Adipose tissue (tissue), 3 donors: ENCODE data around the gene PRKAG2. TPM values are rescaled to one million over a fixed set of nuclear protein-coding genes. Genes with fewer than 3 reads are reported as not detected.

Source experiments
- H3K27ac ChIP-seq: one replicate; pipeline ENCODE4 v1.5.1; 2013; ENCODE audit warnings: low read depth, low read length
- WGBS, 3 donors: extraction: QIAGEN DNeasy Blood & Tissue Kit; methylation state at CpG; one replicate each; pipeline ENCODE4 v1.1.7; 2013; 5-methylcytosine and 5-hydroxymethylcytosine counted together
- polyA plus RNA-seq, 3 donors: library from polyadenylated mRNA; stranded (reverse); fragments of 200-250 nt; gene quantifications; one replicate each; pipeline ENCODE4 v1.2.3, GENCODE V29; 2013
- donor health status: healthy with polysubstance abuse.
- donor health status: Bipolar disorder and iron deficiency.
- donor health status: healthy.

The PRKAG2 gene
- polyA plus RNA-seq, 3 donors, result 8.1 to 23.1 (median 22.2) TPM

- WGBS, 3 donors, result 12 to 17% (median 16%) methylated on average over 28 of the region's 28 CpGs
- no peak overlapping the region for H3K27ac ChIP-seq
Observed at GRCh38 chr7:151632750-151633515, 244.0 kb downstream of the PRKAG2 start.

GRCh38 chr7:151631953-151632749 lies 244.8 kb downstream of the PRKAG2 start:
- WGBS, 3 donors, result 0 to 1% (median 1%) methylated on average over 30 to 95 of the region's 111 CpGs
- H3K27ac ChIP-seq, result peak overlapping the region; percentile 46

- 0 to 1% (median 1%) methylated on average over 14 to 31 of the region's 31 CpGs for WGBS, 3 donors
- H3K27ac ChIP-seq, result peak overlapping the region; percentile 64
Observed at GRCh38 chr7:151631570-151631952, 245.4 kb downstream of the PRKAG2 start.

- peak overlapping the region; percentile 64 for H3K27ac ChIP-seq
- WGBS, 3 donors, result 27 to 44% (median 39%) methylated on average over 17 of the region's 17 CpGs
Observed at GRCh38 chr7:151630851-151631569, 245.9 kb downstream of the PRKAG2 start.

DNA sequence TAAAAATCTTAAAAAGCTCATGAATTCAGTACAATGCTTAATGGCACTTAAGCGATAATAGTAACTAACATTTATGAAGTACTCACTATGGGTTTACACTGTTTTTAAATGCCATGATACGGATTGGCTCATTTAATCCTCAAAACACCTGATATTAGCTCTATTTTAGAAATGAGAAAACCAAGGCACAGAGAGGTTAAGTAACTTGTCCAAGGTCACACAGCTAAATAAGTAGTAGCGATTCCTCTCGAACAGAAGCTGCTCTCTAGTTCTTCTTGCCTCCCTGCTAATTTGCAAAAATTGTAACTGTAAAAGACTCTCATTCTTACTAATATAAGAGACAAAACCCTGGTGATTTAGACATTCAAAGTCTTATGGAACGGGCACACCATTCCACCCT lies 246.6 kb downstream of the PRKAG2 start:
- 94 to 95% (median 94%) methylated on average over 5 of the region's 5 CpGs for WGBS, 3 donors
- H3K27ac ChIP-seq, result no peak overlapping the region

DNA sequence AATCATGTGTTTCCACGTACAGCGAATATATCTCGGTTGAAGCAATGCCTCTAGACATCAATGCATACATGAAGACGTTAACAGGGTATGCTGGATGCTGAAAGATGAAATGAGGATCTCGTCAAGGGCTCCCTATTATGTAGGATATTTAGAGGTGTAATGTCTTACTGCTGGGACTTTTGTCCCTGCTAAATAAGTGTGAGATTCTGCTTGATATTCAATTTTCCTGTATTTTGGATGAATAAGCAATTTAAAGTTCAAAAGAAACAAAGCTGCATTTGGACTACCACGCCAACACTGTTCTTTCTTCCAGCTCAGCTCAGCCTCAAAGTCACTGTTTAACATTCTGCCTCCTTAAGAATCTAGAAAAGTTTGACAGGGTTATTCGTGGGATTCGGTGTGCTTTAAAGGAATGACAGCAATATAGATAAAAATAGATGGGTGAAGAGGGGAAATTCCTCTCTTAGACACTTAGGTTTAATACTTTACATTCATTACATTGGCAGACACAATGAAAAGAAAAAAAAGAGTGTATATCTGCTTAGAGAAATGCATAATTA lies 247.1 kb downstream of the PRKAG2 start:
- no peak overlapping the region for H3K27ac ChIP-seq
- WGBS, 3 donors, result 84 to 97% (median 94%) methylated on average over 8 of the region's 8 CpGs

DNA sequence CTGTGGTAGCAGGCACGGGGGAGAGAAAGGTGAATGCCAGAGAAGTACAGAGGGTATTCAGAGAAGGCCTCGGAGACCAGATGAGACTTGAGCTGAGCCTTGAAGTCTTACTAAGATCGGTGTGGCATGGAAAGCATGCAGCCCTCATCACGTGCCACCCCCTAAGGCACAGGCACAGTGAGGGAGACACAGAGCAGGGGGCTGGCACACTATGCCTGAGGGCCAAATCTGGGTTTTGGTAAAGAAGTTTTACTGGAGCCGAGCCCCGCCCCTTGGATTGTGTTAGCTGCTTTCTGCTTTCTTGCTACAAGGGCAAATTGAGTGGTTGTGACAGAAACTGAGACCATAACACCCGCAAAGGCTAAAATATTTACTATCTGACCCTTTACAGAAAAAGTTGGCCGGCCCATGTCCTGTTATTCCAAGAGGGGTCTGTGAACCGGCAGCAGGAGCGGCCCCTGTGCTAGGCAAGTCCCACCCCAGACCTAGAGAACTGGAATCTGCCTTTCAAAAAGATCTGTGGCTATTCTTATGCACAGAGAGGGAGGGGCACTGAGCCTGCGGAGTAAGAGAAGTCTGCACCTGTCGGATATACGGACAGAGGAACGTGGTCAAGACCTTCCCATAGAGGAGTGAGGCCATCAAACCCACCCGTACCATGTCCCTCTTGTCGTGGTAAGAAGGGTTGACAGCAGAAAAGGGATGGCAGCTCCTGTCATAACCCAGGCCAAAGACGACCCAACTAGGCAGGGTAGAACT lies 247.9 kb downstream of the PRKAG2 start:
- 89 to 95% (median 93%) methylated on average over 17 of the region's 17 CpGs for whole genome bisulfite sequencing, 3 donors

GRCh38 chr7:151626422-151627115 lies 250.3 kb downstream of the PRKAG2 start:
- WGBS, 3 donors, result 50 to 85% (median 77%) methylated on average over 11 of the region's 11 CpGs
- H3K27ac ChIP-seq, result no peak overlapping the region

More for the DNA sequence above, 247.9 kb downstream of the PRKAG2 start:
- no peak overlapping the region for H3K27ac ChIP-seq

DNA sequence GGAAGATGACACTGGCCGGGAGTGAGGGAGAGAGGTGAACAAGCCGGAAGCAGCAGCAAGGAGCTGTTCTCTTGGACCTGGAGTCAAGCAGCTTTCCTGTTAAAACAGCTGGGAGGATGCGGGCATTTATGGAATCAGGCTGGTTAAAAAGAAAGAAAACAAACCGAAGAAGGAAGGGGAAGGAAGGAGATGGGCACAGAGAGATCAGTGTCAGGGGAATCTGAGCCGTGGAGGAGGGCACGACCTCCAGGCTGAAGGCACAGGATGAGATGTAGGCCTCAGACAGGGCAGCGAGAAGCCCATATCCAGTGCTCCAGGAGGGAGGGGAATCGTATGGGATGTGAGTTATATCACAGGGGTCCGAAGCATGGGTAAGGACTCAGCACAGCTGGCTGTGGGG lies 251.3 kb downstream of the PRKAG2 start:
- WGBS, 3 donors, result 76 to 87% (median 82%) methylated on average over 9 of the region's 9 CpGs
- no peak overlapping the region for H3K27ac ChIP-seq

- 89 to 92% (median 92%) methylated on average over 18 of the region's 18 CpGs for WGBS, 3 donors
- no peak overlapping the region for H3K27ac ChIP-seq
Observed at GRCh38 chr7:151624246-151624928, 252.5 kb downstream of the PRKAG2 start.

- no peak overlapping the region for H3K27ac ChIP-seq
- 78 to 92% (median 79%) methylated on average over 6 of the region's 6 CpGs for WGBS, 3 donors
Observed at GRCh38 chr7:151623766-151624165, 253.1 kb downstream of the PRKAG2 start.

GRCh38 chr7:151621961-151622360 lies 255.0 kb downstream of the PRKAG2 start:
- 76 to 97% (median 88%) methylated on average over 5 of the region's 5 CpGs for WGBS, 3 donors

DNA sequence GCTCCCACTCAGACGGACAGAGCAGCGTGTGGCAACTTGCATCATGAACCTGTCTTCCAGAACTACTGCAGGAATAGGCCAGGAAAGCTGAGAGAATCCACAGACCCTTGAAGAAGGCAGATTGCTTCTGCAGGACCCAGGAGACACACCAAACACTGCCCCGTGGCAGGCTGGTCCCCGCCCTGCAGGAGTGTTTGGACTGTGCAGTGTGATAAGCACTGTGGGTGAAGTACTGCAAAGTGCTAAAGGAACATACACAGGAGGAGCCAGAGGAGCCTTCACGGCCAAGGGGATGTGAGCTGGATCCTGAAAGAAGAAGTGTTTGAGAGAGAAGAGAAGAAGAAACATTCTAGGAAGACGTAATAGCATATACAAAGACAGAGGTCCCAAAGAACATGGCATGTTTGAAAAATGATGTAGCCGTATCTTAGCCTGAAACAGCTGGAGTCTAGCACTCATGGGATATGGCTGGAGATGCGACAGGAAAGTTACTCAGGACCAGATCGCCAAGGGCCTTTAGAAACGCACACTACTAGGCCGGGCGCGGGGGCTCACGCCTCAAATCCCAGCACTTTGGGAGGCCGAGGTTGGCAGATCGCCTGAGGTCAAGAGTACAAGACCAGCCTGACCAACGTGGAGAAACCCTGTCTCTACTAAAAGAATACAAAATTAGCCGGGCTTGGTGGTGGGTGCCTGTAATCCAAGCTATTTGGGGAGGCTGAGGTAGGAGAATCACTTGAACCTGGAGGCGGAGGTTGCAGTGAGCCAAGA lies 260.3 kb downstream of the PRKAG2 start:
- WGBS, 3 donors, result 60 to 82% (median 70%) methylated on average over 19 of the region's 19 CpGs
- H3K27ac ChIP-seq, result no peak overlapping the region

More at GRCh38 chr7:151621961-151622360, 255.0 kb downstream of the PRKAG2 start:
- H3K27ac ChIP-seq, result no peak overlapping the region

- WGBS, 3 donors, result 52 to 91% (median 85%) methylated on average over 4 of the region's 4 CpGs
- no peak overlapping the region for H3K27ac ChIP-seq
Observed at GRCh38 chr7:151615784-151616183, 261.1 kb downstream of the PRKAG2 start.

DNA sequence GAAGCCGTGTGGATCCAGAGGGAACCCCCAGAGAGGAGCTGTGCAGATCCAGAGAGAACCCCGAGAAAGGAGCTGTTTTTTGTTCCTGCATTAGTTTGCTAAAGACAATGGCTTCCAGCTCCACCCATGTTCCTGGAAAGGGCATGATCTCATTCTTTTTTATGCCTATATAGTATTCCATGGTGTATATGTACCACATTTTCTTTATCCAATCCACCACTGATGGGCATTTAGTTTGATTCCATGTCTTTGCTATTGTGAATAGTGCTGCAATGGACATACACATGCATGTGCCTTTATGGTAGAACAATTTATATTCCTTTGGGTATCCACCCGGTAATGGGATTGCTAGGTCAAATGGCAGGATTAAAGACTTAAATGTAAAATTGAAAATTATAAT lies 261.9 kb downstream of the PRKAG2 start:
- WGBS, 3 donors, result 96 to 100% (median 98%) methylated on average over 3 of the region's 3 CpGs

GRCh38 chr7:151614019-151614418 lies 262.9 kb downstream of the PRKAG2 start:
- no peak overlapping the region for H3K27ac ChIP-seq
- WGBS, 3 donors, result 95 to 99% (median 97%) methylated on average over 13 of the region's 13 CpGs

More for the DNA sequence above, 261.9 kb downstream of the PRKAG2 start:
- no peak overlapping the region for H3K27ac ChIP-seq
